GM12878 (cell line): ENCODE results near the gene HOXD1. TPM values are rescaled to one million over a fixed set of nuclear protein-coding genes. Genes with fewer than 3 reads are reported as not detected.

ENCODE experiments used
- ATAC-seq: fragments of 200-7000 bp; cut with Tn5 transposase; 3 replicates; pipeline ENCODE4 v1.9.1; 2020; ENCODE audit warnings: mild to moderate bottlenecking, moderate library complexity
- BruUV-seq: library from RNA; stranded (reverse); fragments of 400-500 nt; replicated peaks from 2 replicates; lab custom pipeline; 2021; lab: Mats Ljungman, UMichigan
- CTCF ChIA-PET: fragments of 300-600 bp; sonication (Branson Sonifier 250); formaldehyde crosslinking; extraction: SDS; loops from one replicate; lab custom pipeline; 2021; ENCODE audit warnings: inconsistent platforms; lab: Yijun Ruan, JAX
- POLR2A ChIA-PET: fragments of 350-600 bp; formaldehyde crosslinking; extraction: SDS; loops from one replicate; lab custom pipeline; 2021; ENCODE audit warnings: inconsistent platforms; lab: Charles Lee
- RAD21 ChIA-PET: fragments of 300-600 bp; sonication (Branson Sonifier 250); formaldehyde crosslinking; loops from one replicate; lab custom pipeline; 2023; ENCODE audit warnings: antibody characterized with exemption; ENCODE audit not compliant: unreplicated experiment; lab: Charles Lee
- SMC1A ChIA-PET: fragments of 300-600 bp; sonication (Branson Sonifier 250); formaldehyde crosslinking; loops from one replicate; lab custom pipeline; 2023; ENCODE audit not compliant: unreplicated experiment, uncharacterized antibody; lab: Charles Lee
- DNase-seq: peaks from one replicate; pipeline ENCODE4 v3.0.0-alpha.2; 2011; ENCODE audit warnings: low read depth, low spot score
- FAIRE-seq: peaks from 3 replicates; lab custom pipeline; 2011; peaks lifted over from hg19 to GRCh38; lab: Jason Lieb, UNC
- H2AFZ ChIP-seq: 2 replicates; pipeline ENCODE4 v1.6.0; 2011; ENCODE audit warnings: low read depth, low read length, control low read depth; ENCODE audit not compliant: control insufficient read depth
- H3K27ac ChIP-seq: 2 replicates; pipeline ENCODE4 v1.5.1; 2011; ENCODE audit warnings: control low read depth; ENCODE audit not compliant: control insufficient read depth, insufficient read depth
- H3K27me3 ChIP-seq, 2 experiments: replicated peaks in 1 of 2; 2 replicates each; pipeline versions ENCODE4 v1.6.0 to v1.6.1; 2011; ENCODE audit warnings: low read length in 1 of 2; ENCODE audit not compliant: control insufficient read depth in 2 of 2, insufficient read depth in 2 of 2
- H3K36me3 ChIP-seq, 2 experiments: 2 replicates each; pipeline ENCODE4 v1.5.1; 2011; ENCODE audit warnings: low read length in 1 of 2; ENCODE audit not compliant: control insufficient read depth in 2 of 2, insufficient read depth in 2 of 2
- H3K4me1 ChIP-seq: 2 replicates; pipeline ENCODE4 v1.6.1; 2011; ENCODE audit warnings: mild to moderate bottlenecking, low read length, moderate library complexity, mixed read lengths; ENCODE audit not compliant: control insufficient read depth, insufficient read depth
- H3K4me2 ChIP-seq: 2 replicates; pipeline ENCODE4 v1.6.0; 2011; ENCODE audit warnings: control low read depth; ENCODE audit not compliant: control insufficient read depth, insufficient read depth
- H3K4me3 ChIP-seq: fragments of 200-600 bp; sonication (generic); 2 replicates; pipeline ENCODE4 v1.5.1; 2016
- H3K79me2 ChIP-seq: 2 replicates; pipeline ENCODE4 v1.6.0; 2011; ENCODE audit warnings: low read length; ENCODE audit not compliant: control insufficient read depth, insufficient read depth
- H3K9ac ChIP-seq: 2 replicates; pipeline ENCODE4 v1.8.0; 2011; ENCODE audit warnings: low read length, control low read depth, mixed read lengths; ENCODE audit not compliant: control insufficient read depth, insufficient read depth
- H3K9me3 ChIP-seq: replicated peaks from 3 replicates; pipeline ENCODE4 v1.5.1; 2011; ENCODE audit warnings: mild to moderate bottlenecking, low read length; ENCODE audit not compliant: control insufficient read depth, insufficient read depth
- H4K20me1 ChIP-seq: 2 replicates; pipeline ENCODE4 v1.6.0; 2011; ENCODE audit not compliant: control insufficient read depth, insufficient read depth
- CBX3 ChIP-seq: fragments of 200-600 bp; sonication (generic); IDR thresholded peaks from 2 replicates; pipeline ENCODE4 v1.6.1; 2016; ENCODE audit warnings: low read depth, borderline replicate concordance
- CHD2 ChIP-seq: IDR thresholded peaks from 2 replicates; pipeline ENCODE4 v1.6.1; 2011; ENCODE audit warnings: low read depth, low read length, improper control_type of control experiment, borderline replicate concordance
- CHD4 ChIP-seq: fragments of 200-600 bp; sonication (generic); IDR thresholded peaks from 2 replicates; pipeline ENCODE4 v1.6.1; 2016; ENCODE audit warnings: mild to moderate bottlenecking
- DPF2 ChIP-seq: fragments of 450-650 bp; IDR thresholded peaks from 2 replicates; pipeline ENCODE4 v1.6.1; 2017; ENCODE audit warnings: mild to moderate bottlenecking
- GABPA ChIP-seq: IDR thresholded peaks from 2 replicates; pipeline ENCODE4 v1.6.1; 2014; ENCODE audit warnings: antibody characterized with exemption, low read depth, mild to moderate bottlenecking, inconsistent platforms
- HCFC1 ChIP-seq: fragments of 150-350 bp; IDR thresholded peaks from 2 replicates; pipeline ENCODE4 v1.6.1; 2014; ENCODE audit warnings: low read length
- MEF2A ChIP-seq: IDR thresholded peaks from 2 replicates; pipeline ENCODE4 v1.6.1; 2011; ENCODE audit warnings: low read depth, mild to moderate bottlenecking, low read length, moderate library complexity; ENCODE audit not compliant: insufficient read depth
- SKIL ChIP-seq: fragments of 450-650 bp; IDR thresholded peaks from 2 replicates; pipeline ENCODE4 v1.6.1; 2017; ENCODE audit warnings: mild to moderate bottlenecking, low read depth, inconsistent platforms; ENCODE audit not compliant: poor library complexity, severe bottlenecking
- SMAD5 ChIP-seq: IDR thresholded peaks from 2 replicates; pipeline ENCODE4 v1.6.1; 2016; ENCODE audit warnings: antibody characterized with exemption, low read depth
- SMC3 ChIP-seq: IDR thresholded peaks from 2 replicates; pipeline ENCODE4 v1.6.1; 2011; ENCODE audit warnings: low read length, improper control_type of control experiment, borderline replicate concordance
- SRF ChIP-seq, 2 experiments: IDR thresholded peaks; 2 replicates each; pipeline ENCODE4 v1.6.1; 2011; ENCODE audit warnings: low read depth in 2 of 2, low read length in 2 of 2, mild to moderate bottlenecking in 1 of 2, moderate library complexity in 1 of 2
- TAF1 ChIP-seq: IDR thresholded peaks from 2 replicates; pipeline ENCODE4 v1.6.1; 2011; ENCODE audit warnings: mild to moderate bottlenecking, low read depth, low read length, borderline replicate concordance
- WGBS: methylation state at CpG from one replicate; pipeline ENCODE4 v1.1.6; 2016; ENCODE audit warnings: low lambda C conversion rate; ENCODE audit not compliant: insufficient replicate concordance, insufficient coverage; ENCODE audit errors: missing lambda C conversion rate; 5-methylcytosine and 5-hydroxymethylcytosine counted together
- in situ Hi-C: fragments of 300-500 bp; cut with MboI; formaldehyde crosslinking; loops from 9 replicates; pipeline ENCODE4 v1.14.3; 2018; ENCODE audit warnings: mixed read lengths
- intact Hi-C: fragments of 100-400 bp; cut with micrococcal nuclease; formaldehyde crosslinking; loops from one replicate; pipeline ENCODE4 v1.14.2; 2022; ENCODE audit not compliant: unreplicated experiment
- polyA plus RNA-seq, 11 experiments: library from polyadenylated mRNA; depleted of rRNA in 4 of 11; unstranded in 6 of 11; stranded (reverse) in 5 of 11; fragments of >200 nt; fragmentation: Nextera tagmentation in 4 of 11; fragmentation: Illumina TruSeq in 1 of 11; extraction: Ambion mirVana in 4 of 11; extraction: Trizol in 1 of 11; gene quantifications; 1 replicate in 1 of 11; 2 replicates in 10 of 11; pipeline versions ENCODE4 v1.2.1 to v1.2.3, GENCODE V29; 2011 to 2016; ENCODE audit warnings: inconsistent platforms in 2 of 11, missing spikeins in 2 of 11, low read depth in 1 of 11
- total RNA-seq, 4 experiments: library from RNA; depleted of rRNA in 3 of 4; stranded (reverse); fragments of >200 nt in 3 of 4; fragmentation: Illumina TruSeq in 1 of 4; extraction: Trizol in 1 of 4; gene quantifications; 2 replicates each; pipeline versions ENCODE4 v1.2.1 to v1.2.3, GENCODE V29; 2013 to 2021
- TF ChIP-seq, protein P1 (sequence below): fragments of 450-650 bp; IDR thresholded peaks from 2 replicates; pipeline ENCODE4 v1.6.1; 2017; ENCODE audit warnings: mild to moderate bottlenecking
- TF ChIP-seq, protein P2 (sequence below): fragments of 450-650 bp; IDR thresholded peaks from 2 replicates; pipeline ENCODE4 v1.6.1; 2017; ENCODE audit warnings: antibody characterized with exemption, mild to moderate bottlenecking, moderate library complexity
- TF ChIP-seq, protein P3 (sequence below): fragments of 150-350 bp; IDR thresholded peaks from 2 replicates; pipeline ENCODE4 v1.6.1; 2014; ENCODE audit warnings: mild to moderate bottlenecking, low read depth, low read length

The HOXD1 gene
- total and polyA plus RNA-seq, 10 of the 15 experiments (the other 5 are each of a cell fraction or from before 2014, with no cell fraction given), result not detected

DNA sequence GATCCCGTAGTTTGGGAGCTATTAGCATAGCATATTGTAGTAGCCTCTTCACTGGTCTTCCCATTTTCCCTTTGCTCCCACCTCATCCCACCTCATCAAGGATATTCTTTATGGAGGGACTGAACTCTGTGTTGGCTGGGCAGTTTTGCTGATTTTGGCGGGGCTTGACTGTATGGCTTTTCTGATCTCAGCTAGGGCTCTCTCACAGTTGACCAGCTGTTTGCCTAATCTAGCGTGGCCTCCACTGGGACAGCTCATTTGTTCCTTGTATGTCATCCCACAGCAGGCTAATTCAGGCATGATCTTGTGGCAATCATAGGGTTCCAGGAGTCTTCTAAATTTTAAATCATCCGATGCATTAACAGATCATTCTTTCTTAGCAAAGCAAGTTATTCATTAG, 50.6 kb downstream of the HOXD1 start:
- Histone ChIP-seq H2AFZ (no peak overlapping the region), H4K20me1 (no peaks in the 10 kb centered on the region), H3K4me2 (no peak overlapping the region), H3K36me3 (no peaks in the 10 kb centered on the region), H3K9ac (no peak overlapping the region), H3K27me3 (no peaks in the 10 kb centered on the region; a peak in 2 of 4 replicates), H3K79me2 (no peaks in the 10 kb centered on the region), H3K4me1 (no peaks in the 10 kb centered on the region), H3K9me3 (no peaks in the 10 kb centered on the region), H3K27ac (no peak overlapping the region), H3K4me3 (no peak overlapping the region)
- RAD21 ChIA-PET, result interaction anchor here (1.1 kb wide), 1 partner anchor 216 kb away, joined by 3 read pairs; no protein-coding TSS in a partner anchor
- CTCF ChIA-PET, result interaction anchor here (1.0 kb wide), 1 partner anchor 315 kb away, joined by 3 read pairs; no protein-coding TSS in a partner anchor
- BruUV-seq, result no TSS peak
- WGBS, result 58% methylated on average over 4 of the region's 4 CpGs
- intact Hi-C loops, result no loop called here
- TF ChIP-seq, protein P1, sequence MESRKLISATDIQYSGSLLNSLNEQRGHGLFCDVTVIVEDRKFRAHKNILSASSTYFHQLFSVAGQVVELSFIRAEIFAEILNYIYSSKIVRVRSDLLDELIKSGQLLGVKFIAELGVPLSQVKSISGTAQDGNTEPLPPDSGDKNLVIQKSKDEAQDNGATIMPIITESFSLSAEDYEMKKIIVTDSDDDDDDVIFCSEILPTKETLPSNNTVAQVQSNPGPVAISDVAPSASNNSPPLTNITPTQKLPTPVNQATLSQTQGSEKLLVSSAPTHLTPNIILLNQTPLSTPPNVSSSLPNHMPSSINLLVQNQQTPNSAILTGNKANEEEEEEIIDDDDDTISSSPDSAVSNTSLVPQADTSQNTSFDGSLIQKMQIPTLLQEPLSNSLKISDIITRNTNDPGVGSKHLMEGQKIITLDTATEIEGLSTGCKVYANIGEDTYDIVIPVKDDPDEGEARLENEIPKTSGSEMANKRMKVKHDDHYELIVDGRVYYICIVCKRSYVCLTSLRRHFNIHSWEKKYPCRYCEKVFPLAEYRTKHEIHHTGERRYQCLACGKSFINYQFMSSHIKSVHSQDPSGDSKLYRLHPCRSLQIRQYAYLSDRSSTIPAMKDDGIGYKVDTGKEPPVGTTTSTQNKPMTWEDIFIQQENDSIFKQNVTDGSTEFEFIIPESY, result no peak
- TF ChIP-seq TAF1, result no peak
- TF ChIP-seq SKIL, result no peak
- TF ChIP-seq SMAD5, result no peak
- no peak for TF ChIP-seq CHD2
- TF ChIP-seq, protein P2, sequence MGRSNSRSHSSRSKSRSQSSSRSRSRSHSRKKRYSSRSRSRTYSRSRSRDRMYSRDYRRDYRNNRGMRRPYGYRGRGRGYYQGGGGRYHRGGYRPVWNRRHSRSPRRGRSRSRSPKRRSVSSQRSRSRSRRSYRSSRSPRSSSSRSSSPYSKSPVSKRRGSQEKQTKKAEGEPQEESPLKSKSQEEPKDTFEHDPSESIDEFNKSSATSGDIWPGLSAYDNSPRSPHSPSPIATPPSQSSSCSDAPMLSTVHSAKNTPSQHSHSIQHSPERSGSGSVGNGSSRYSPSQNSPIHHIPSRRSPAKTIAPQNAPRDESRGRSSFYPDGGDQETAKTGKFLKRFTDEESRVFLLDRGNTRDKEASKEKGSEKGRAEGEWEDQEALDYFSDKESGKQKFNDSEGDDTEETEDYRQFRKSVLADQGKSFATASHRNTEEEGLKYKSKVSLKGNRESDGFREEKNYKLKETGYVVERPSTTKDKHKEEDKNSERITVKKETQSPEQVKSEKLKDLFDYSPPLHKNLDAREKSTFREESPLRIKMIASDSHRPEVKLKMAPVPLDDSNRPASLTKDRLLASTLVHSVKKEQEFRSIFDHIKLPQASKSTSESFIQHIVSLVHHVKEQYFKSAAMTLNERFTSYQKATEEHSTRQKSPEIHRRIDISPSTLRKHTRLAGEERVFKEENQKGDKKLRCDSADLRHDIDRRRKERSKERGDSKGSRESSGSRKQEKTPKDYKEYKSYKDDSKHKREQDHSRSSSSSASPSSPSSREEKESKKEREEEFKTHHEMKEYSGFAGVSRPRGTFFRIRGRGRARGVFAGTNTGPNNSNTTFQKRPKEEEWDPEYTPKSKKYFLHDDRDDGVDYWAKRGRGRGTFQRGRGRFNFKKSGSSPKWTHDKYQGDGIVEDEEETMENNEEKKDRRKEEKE, result no peak
- no peak for TF ChIP-seq SMC3
- TF ChIP-seq MEF2A, result no peak
- TF ChIP-seq CBX3, result no peak
- no peak for TF ChIP-seq HCFC1
- no peak for TF ChIP-seq SRF (IDR thresholded peaks at IDR 0.05; ENCODE audit: low read depth in 2 of 2, low read length in 2 of 2)
- TF ChIP-seq CHD4, result no peak
- TF ChIP-seq DPF2, result no peak
- TF ChIP-seq, protein P3, sequence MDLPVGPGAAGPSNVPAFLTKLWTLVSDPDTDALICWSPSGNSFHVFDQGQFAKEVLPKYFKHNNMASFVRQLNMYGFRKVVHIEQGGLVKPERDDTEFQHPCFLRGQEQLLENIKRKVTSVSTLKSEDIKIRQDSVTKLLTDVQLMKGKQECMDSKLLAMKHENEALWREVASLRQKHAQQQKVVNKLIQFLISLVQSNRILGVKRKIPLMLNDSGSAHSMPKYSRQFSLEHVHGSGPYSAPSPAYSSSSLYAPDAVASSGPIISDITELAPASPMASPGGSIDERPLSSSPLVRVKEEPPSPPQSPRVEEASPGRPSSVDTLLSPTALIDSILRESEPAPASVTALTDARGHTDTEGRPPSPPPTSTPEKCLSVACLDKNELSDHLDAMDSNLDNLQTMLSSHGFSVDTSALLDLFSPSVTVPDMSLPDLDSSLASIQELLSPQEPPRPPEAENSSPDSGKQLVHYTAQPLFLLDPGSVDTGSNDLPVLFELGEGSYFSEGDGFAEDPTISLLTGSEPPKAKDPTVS, result no peak
- TF ChIP-seq GABPA, result no peak
- FAIRE-seq, result no peak
- POLR2A ChIA-PET, result no interaction called here
- SMC1A ChIA-PET, result interaction anchor here (0.7 to 1.5 kb wide), 2 partner anchors 37 to 227 kb away, joined by 3 to 4 read pairs; no protein-coding TSS in a partner anchor
- no peak for DNase-seq
- in situ Hi-C loops, result no loop called here
- ATAC-seq, result no peak
